RWPE1 (cell line): ENCODE data around the gene CELF4.

Source experiments
- CTCF ChIA-PET: fragments of 350-600 bp; sonication (Branson Sonifier 250); formaldehyde crosslinking; extraction: SDS; loops from one replicate; lab custom pipeline; 2021; lab: Yijun Ruan, JAX
- POLR2A ChIA-PET: fragments of 400-600 bp; formaldehyde crosslinking; extraction: SDS; loops from one replicate; lab custom pipeline; 2020; ENCODE audit warnings: antibody characterized with exemption; ENCODE audit not compliant: low non-redundant PET; lab: Yijun Ruan, JAX
- DNase-seq: peaks from one replicate; pipeline ENCODE4 v3.0.0; 2012; ENCODE audit warnings: low spot score
- H3K27ac ChIP-seq: fragments of 450-650 bp; 2 replicates; pipeline ENCODE4 v1.5.1; 2017
- TF ChIP-seq, protein P1 (sequence below): fragments of 450-650 bp; conservative IDR thresholded peaks from 2 replicates; pipeline ENCODE4 v1.5.1; 2017; ENCODE audit warnings: low read depth, mild to moderate bottlenecking

Gene CELF4

DNA sequence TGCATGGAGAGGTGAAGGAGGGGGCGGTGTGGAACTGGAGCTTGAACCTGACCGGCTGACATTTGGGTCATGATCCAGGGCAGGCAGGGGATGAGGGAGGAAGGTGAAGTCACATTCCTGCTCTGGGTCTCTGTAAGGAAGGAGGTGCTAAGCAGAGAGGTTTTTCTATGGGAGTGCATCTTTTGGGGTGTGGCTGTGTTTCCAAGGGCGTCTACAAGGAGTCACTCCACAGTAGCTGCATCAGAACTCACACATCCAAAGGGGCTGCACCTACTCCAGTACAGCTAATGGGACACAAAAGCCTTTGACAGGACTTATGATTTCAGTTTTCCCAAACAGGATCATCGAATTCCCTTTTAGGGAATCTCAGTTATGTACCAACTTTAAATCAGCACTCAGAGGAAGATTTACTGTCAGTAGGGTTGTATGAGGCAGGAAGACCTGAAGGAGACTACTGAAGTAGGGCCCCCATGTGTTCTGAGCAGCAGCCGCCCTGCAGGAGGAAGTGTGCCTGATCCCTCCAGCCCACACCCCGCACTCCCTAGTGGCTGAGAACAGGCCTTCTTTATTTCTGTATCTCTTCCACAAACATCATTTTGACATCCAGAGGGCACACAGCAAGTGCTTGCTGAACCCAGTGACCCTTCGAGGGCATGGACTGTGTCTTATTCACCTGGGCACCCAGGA, 137.2 kb downstream of the CELF4 start:
- TF ChIP-seq, protein P1, sequence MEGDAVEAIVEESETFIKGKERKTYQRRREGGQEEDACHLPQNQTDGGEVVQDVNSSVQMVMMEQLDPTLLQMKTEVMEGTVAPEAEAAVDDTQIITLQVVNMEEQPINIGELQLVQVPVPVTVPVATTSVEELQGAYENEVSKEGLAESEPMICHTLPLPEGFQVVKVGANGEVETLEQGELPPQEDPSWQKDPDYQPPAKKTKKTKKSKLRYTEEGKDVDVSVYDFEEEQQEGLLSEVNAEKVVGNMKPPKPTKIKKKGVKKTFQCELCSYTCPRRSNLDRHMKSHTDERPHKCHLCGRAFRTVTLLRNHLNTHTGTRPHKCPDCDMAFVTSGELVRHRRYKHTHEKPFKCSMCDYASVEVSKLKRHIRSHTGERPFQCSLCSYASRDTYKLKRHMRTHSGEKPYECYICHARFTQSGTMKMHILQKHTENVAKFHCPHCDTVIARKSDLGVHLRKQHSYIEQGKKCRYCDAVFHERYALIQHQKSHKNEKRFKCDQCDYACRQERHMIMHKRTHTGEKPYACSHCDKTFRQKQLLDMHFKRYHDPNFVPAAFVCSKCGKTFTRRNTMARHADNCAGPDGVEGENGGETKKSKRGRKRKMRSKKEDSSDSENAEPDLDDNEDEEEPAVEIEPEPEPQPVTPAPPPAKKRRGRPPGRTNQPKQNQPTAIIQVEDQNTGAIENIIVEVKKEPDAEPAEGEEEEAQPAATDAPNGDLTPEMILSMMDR: no peak
- ChIA-PET POLR2A (no interaction called here), CTCF (interaction anchor here (0.7 kb wide), 1 partner anchor 12 kb away, joined by 3 read pairs; no protein-coding TSS in a partner anchor)
- no peak for DNase-seq
- H3K27ac ChIP-seq: no peak overlapping the region

DNA sequence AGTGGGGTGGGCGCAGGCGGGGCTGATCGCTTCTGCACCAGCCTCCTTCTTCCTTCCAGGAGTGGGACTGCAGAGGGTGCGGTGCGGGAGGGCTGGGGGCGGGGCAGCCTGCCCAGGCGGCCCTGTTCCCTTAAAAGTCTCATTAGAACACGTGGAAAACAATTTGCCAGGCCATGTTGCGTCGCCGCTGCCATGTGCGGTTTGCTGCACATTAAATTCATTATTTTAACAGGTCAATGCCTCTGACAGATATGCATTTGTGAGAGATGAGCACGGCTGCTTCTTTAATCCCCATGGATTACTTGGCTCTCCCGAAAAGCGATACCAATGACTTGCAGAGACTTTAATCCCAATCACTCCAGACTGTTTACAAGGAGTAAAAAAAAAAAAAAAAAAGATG, 139.0 kb downstream of the CELF4 start:
- ChIA-PET CTCF (no interaction called here), POLR2A (no interaction called here)
- no peak for DNase-seq
- H3K27ac ChIP-seq: no peak overlapping the region
- TF ChIP-seq, protein P1: no peak

DNA sequence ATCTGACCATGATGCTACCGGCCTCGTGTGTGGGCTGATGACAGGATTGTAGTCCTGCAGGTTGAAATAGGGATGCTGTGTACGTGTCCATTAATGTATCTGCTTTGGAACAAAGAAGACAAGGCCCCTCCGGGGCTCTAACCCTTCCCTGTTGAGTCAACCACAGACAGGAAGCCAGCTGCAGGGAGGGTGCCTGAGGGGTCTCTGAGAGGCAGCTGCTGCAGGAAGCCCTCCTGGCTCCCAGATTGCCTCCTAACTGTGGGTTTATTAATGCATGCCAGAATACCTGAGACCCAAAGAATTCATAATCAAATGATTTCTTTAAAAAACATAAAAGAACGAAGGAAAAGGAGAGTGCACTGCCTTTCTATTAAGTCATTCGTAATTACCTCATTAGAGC, 140.4 kb downstream of the CELF4 start:
- ChIA-PET CTCF (no interaction called here), POLR2A (no interaction called here)
- DNase-seq: no peak
- TF ChIP-seq, protein P1: no peak
- H3K27ac ChIP-seq: no peak overlapping the region

DNA sequence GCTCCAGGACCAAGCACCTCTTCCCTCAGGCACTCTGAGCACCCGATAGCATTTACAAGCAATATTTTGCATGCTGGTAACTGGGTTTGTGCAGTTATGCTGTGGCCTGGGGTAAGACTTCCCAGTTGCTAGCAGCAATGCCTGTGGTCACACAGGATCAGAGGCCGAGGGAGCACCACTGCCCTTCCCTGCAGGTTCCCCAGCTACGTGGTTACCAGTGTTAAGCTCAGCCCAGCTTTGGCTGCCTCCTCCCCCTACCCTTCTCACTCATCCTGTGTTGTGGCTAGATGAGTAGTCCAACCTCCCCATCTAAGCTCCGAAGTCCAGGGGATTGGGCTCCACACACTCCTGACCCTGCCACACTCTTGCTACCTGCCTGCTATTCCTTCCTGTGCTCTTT, 141.1 kb downstream of the CELF4 start:
- no peak for DNase-seq
- TF ChIP-seq, protein P1: no peak
- ChIA-PET CTCF (no interaction called here), POLR2A (no interaction called here)
- no peak overlapping the region for H3K27ac ChIP-seq

DNA sequence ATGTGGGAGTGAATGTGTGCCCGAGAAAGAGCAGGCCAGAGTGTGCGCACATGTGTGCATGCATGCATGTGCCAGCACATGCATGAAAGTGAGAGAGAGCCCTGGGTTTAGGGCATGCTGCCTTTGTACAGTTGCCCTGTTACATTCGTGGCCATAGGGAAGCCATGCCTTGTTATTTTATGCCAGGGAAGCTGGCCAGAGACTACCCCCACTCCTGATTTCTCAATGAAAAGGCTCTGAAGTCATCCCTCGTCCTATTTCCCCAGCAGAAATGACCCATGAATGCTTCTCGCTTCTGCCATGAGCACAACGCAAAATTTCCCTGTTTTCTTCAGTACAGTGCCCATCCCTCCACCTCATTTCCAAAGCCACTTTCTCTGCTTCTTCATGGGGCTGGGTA, 143.0 kb downstream of the CELF4 start:
- H3K27ac ChIP-seq: no peak overlapping the region
- TF ChIP-seq, protein P1: no peak
- ChIA-PET POLR2A (no interaction called here), CTCF (no interaction called here)
- no peak for DNase-seq

DNA sequence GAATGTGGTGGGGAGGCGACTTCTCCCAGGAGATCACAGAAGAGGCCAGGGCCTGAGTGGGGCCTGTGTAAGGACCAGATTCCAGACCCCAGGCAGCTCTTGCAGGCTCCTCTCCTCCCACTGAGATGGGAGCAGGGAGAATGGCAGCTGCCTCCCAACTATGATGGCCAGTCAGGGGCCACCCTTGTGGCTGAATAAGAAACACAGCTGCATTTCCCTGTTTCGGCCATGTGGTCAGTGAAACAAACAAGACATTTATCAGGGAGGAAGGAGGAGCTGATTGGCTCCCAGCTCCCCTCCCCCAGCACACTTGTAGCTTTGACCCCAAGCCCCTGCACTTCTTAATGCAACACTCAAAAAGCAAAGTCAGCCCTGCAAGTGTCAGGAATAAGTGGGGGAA, 143.5 kb downstream of the CELF4 start:
- POLR2A ChIA-PET: no interaction called here
- no peak overlapping the region for H3K27ac ChIP-seq
- TF ChIP-seq, protein P1: no peak
- DNase-seq: no peak
- CTCF ChIA-PET: no interaction called here
